CD4-positive, alpha-beta T cell treated with Interleukin-2 at 100 ng/mL for 4 hours (primary cell): ENCODE data around the gene PRKCE.

Experiments used
- DNase-seq: peaks from one replicate; pipeline ENCODE4 v3.0.0-alpha.2; 2020; ENCODE audit warnings: low spot score

PRKCE gene

DNA sequence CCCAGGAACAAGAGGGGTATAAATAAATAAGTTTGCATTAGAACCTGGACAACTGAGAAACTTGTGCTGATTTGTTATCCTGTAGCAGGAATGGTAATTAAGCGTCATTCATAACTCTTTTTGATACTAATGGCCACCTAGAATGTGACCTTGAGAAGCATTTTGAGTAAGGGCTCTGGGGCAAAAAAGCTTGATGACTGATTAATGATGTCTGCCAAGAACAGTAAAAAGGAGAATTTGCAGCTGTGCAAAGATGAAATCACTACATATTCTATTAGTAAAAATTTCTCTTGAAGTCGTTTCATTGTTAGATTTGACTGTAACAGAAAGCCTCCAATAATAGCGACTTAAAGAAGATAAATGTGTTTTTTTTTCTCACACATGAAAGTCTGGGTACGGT is 157.7 kb downstream of the PRKCE start:
- DNase-seq: no peak

DNA sequence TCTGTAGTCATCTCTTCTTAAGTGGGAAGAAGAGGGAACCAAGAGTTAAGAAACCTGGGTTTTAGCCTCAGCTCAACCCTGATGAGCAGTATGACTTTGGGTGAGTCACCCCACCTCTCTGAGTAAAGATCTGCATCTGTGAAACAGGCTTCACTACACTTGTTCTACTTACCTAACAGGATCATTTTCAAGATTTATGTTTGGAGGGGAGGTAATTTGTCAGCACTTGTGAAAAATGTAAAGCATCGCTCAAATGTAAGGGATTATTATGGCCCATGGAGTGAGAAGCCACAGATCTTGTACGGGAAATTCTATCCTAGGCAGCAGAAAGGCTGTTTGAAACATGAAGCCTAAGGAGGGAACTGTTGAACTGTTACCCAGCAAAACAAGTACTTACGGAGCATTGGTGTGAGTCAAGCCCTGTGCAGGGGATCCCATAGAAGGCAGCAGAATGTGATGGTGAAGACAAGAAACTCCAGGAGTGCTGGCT is 160.6 kb downstream of the PRKCE start:
- DNase-seq: no peak

DNA sequence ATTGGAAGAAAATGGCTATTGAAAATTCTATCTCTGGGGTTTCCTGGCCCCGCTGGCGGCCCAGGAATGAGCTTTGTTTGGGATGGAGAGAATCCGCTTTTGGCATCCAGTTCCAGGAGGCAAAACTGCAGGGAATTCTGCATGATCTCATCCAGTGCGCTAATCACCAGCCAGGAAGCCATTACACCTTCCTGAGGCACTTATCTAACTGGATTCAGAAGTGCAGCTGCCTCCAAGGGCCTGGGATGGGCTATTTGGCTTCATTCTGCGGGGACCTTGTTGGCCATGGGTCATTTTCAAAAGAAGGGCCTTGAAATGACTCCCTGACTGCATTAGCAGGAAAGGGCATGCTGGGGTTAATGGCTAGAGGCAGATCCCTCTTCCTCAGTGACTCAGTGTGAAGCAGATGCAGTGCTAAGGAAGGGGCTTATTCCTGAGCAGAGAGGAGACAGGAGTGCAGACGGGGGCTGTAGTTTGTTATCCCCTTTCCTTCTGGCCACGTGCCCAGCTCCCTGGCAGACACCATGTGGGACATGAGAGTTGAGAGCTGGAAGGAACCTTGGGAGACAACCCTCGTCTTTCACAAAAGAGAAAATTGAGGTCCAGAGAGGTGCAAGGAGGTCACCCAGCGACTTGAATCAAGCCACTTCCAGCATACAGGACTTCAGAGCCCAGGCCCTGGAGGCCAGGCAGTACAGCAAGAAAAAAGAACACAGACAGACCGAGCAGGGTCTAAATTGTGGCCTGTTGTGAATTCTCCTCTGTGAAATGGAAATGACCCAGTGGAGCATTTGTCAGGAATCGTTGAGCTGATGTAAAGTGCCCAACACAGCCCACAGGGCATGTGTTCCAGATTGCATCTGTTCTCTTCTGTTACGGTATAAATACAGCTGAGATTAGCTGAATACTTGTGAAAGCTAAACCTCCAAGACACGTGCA is 161.8 kb downstream of the PRKCE start:
- no peak for DNase-seq

DNA sequence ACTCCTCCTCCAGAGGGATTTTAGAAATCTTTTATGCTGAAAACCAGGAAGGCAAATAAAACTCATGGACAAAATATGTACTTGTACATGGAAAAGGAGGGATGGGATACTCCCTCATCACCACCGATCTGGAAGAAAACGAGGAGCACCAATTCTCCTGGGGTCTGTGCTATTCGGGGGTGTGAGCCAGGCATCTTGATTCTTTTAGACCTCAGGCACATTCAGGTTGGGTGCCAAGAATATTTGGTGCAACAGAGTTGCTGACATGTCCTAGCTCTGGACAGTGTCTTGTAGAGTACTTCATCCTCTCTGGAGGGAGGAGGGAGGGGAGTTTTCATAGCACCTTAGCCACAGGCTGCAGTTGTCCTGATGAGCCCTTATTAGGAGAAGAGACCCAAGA is 163.0 kb downstream of the PRKCE start:
- no peak for DNase-seq

DNA sequence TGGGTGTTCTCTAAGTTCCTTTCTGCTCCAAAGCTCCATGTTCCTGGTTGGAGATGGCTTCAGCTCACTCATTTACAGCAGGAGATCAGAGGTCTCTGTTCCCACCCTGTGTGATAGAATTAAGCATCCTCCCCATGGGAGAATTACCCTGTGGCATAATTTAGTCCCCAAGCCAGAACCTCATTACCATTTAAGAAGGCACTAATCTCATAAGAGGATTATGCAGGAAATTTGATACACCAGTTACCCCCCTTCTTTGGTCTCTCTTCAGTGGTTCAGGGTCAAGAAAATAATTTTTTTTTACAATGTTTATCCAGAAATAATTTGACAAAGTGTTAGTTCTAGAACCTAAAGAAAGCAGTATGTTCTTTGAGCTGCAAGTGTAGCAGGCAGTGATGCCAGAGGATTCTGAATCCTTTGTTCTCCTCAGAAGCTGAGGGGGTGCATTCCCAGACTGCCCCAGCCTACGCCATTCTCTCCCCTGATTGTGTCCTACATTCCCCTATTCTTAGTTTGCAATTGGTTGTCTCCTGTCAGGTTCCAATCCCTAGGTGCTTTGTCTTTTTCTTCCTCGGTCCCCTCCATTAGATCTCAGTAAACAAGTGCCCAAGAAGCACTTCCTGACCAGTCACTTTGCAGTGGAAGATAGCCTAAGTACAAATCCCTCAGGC is 163.6 kb downstream of the PRKCE start:
- DNase-seq: no peak

DNA sequence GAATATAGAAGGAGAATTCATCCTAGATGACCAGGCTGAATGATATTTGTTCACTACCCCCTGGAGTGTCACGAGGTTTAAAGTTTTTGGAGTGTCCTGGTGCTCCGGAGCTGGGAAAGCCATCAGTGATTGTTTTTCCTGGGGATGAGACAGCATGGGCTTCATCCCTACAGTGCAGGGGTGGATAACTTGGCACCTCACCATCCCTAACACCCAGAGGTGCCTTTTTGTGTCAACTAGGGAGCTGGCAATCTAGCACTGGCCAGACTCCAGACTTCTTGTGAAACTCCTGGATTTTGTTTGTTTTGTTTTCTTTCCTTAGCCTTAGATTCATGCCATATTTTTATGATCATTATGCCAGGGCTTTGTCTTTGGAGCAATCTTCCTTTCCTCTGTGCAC is 164.8 kb downstream of the PRKCE start:
- DNase-seq: no peak

DNA sequence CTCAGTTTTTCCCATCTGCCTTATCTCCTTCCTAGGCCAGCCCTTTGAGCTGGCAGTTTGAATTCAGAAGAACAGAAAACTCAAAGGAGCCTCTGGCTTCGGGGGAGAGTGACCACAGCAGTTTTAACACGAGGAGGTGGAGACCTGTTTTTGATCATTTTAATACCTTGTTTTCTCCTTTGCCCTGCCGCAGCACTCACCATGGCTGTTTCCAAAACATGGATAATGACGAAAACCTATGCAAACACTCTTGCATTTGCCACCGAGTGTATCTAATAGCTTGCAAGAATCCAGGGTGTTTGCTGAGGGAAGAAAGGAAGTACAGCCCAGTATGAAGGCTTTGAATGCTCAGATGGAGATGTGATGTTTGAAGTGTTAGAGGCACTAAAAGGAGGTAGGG is 167.1 kb downstream of the PRKCE start:
- no peak for DNase-seq

DNA sequence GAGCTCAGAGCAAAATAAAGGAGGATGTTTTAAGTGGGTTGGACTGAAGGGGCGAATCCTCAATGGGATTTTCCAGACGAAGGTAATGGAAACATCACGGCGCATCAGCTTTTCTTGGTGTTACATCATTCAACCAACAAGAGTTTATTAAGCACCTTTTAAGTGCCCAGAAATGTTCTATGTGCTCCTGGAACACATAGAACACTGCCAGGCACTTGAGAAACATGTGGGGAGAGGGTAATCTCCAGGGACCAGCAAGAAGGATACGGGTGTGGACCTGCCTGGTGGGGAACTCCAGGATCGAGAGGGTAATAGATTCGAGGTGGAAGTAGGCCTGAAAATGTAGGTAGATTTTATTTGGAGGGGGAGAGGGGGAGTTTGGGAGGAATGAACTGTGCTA is 168.6 kb downstream of the PRKCE start:
- no peak for DNase-seq

DNA sequence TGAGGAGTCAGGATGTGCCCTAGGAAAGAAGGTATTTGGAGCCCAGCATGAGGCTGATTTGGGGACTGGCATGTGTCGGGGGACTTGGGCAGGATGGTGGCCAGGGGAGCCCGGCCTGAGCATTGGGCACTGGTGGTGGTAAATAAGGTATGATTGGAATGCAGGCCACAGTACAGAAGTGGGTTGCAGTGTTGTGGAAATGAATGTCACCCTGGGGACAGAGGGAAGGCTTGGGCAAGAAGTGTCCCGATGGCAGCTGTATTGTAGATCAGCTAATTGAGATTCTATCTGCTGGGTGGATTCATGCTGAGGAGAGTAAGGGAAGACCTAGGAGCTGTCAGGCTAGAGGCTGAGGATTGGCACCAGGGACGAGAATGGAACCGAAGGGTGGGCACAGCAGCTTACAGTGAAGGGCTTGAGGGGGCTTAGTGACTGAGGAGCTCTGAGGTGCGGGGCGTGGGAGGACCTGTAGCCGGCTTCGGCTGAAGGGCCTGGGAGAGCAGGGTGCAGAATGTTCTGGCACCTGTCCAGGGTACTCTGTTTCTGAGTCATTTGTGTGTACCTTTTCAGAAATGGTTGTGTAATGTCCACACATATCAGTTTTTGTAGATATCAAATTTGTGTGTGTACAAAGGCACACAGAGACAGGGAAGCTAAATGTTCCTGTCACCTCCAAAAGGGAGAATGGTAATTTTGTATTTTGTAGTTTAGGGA is 170.2 kb downstream of the PRKCE start:
- DNase-seq: no peak

DNA sequence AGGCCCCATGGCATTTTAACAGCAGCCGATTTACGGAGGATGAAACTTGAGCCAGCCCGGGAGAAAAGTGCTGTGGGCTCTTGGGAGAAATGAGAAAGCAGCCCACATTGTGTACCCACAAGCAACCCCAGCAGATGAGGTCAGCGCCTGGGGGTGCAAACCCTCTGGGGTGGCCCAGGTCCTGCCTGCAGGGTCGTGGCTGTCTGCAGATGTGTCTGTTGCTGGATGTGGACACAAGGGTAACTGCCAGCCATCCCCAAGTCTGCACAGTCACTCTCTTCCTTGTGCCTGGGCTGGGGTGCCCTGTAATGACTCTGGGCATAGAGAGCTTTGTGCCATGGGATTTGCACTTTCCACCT is 170.8 kb downstream of the PRKCE start:
- DNase-seq: no peak

DNA sequence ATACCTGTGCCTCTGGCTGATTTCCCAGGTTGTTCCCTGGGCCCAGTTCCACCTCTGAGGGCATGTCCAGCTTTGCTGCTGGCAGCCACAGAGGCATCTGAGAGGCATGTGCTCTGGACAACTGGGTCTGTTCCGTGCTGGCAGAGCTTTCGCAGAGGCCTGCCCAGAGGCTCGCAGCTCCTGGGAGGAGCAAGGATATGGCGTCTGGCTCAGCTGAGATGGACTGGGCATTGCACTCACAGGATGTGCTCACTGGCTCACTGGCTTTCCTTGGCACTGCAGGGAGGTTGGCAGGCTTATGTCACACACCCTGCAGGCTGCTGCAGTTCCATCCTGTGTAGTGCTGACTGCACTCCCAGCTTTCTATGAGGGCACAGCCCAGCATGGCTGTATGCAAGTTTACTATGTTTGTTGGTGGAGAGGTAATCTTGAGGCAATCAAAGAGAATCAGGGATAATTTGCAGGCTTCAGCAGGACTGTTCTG is 172.3 kb downstream of the PRKCE start:
- DNase-seq: no peak

DNA sequence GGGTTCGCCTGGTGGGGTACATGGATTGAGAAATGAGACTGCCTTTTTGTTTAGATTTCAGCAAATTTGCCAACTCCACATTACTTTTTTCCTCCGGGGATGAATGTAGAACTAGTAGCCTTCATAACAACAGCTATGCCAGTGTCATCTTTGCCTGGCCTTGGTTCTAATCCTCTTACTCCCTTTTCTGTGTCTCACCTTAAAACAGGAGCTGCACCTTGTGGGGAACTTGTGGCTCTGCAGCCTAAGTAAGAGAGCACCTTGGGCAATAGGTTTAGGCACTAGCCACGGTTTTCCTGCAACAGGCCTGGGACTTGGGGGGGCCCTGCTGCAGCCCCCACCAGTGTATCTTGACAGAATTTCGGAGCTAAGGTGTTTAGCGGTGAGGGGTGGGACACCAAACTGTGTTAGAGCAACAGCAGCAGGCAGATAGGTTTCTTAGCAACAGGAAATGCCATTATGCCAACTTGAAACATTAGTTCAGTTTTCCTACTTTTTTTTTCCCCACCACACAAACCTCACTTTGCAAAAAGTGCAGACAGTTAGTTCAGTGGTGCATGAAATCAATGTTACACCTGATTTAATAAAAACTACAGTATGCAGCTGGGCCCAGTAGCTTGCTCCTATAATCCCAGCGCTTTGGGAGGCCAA is 173.7 kb downstream of the PRKCE start:
- DNase-seq: no peak

DNA sequence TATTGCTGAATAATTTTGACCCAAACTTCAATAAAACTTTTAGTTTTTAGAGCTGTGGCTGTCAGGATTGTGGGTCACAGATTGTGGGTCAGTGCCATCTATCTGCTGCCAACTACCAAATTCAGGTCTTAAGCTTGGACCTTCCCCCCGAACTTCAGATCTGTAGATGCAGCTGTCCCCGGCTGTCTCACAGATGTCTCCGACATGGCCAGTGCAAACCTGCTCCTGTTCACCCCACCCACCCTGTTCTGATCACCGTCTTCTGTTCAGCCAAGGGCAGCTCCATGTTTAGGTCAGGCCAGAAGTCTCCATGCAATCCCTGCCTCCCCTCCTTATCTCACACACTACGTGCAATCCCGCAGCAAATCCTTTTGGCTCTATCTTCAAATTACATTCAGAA is 175.0 kb downstream of the PRKCE start:
- DNase-seq: no peak

DNA sequence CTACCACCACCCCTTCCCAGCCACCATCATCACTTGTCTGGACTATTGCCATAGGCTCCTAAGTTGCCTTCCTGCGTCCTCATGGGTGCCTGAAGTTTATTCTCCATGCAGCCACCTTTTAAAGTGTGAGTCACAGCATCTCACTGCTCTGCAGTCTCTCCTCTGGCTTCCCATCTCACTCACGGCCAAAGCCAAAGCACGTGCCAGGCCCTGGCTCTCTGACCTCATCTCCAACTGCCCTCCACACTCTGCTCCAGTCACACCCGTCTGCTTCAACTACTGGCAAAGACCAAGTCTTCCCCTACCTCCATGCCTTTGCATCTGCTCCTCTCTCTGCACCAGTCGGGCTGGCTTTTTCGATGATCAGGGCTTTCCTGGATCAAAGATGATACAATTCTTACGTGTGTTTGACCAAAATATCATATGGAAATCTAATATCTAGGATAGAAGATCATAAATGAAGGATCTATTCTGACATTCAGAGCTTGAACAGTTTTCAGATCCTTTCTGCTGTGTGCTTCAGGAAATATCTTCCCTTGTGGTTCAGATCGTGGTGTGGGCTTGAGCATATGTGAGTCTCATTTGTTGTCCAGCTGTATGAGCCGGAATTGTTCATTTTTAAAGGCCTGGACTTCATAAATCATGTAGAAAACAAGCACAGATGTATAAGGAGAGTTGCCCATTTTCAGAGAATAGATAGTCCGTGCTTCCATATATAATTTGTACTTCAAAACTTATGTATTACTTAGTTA is 175.6 kb downstream of the PRKCE start:
- DNase-seq: no peak

DNA sequence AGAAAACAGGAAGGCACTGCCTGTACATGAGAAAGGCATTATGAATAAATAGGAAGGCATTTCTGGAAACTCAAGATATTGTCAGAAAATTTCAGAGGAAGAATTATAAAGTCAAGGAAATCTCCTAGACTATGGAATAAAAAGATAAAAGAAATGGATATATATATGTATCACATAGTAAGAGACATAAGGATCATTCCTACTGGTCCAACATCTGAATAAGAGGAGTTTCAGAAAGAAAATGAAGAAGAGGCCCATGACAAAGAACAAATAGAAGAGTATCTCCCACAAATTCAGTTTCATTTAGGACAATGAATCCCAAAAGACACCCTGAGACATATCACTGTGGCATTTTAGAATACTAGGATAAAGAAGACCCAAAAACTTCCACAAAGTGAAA is 178.8 kb downstream of the PRKCE start:
- DNase-seq: no peak

DNA sequence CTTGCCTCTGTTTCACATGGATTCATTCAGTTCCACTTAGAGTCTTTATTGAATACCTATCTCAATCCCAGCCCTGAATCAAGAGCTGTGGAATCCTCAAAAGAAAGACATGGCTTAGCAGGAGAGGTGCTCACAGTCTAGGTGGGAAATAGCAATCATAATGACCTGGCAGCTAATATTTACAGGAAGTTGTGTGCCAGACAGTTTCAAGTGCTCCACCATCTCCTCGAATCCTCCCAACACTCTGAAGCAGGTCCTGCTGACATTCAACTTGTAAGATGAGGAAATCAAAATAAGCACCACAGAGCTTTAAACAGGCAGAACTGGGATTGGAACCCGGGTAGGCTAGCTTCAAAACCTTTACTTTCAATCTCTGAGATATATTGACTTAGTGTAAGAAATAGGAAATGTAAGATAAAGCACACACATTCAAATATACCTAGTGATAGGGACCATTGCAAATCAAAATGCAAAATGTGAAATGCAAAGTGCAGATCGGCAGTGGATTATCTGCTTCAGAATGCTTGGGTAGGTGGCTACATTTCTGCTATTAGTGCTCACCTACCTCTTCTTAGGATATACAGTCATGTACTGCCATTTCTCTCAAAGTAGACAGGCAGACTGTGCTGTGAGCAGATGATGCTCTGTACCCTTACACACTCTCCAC is 182.0 kb downstream of the PRKCE start:
- no peak for DNase-seq

DNA sequence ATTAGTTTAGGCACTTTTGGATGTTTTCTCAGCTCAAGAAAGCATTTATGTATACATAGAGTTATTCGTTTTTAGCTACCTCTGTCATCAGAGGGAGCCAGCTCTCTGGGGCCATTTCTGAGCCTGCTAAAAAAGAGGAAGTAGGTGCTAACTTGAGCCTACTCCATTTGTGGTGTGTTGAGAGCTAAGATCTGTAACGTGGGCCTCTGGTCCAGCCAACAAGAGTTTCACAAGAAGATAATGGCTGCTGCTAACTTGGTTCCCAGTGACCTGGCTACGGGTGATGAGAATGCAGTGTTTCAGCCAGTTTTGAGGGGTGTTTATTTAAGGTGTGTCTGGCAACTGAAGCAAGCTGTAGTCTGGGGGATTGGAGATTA is 182.5 kb downstream of the PRKCE start:
- no peak for DNase-seq

DNA sequence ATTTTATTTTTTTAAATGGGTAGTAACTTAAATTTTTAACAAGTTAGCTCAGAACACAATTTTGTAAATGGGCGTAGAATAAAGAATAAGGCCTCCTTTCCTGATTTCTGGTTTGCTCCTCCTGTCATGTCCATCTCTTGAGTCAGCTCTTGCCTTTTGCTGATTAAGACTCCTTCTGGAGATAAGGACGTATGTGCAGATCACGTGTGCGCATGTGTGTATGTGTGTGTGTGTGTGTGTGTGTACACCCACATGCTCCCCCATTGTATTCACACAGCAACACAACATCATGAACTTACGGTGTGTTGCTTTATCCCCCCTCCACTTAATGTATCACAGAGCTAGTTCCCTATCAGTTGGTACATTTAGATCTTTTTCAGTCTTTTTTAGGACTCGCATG is 182.9 kb downstream of the PRKCE start:
- no peak for DNase-seq

DNA sequence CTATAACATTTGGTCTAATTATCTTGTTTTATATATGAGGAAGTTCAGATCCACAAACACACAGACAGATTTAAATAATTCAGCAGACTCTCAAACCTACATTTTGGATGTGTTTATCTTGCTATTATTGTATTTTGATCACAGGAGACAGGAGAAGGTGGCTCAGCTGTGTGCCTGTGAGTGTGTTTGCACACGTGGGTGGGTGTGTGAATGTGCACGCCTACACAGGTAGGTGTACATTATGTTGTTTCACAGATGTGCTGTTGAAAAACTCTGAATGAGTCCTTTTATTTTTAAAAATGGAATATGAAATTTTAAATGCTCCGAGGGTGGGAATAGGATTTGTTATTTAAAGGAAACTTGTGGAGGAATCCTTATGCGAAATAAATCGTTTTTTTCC is 183.4 kb downstream of the PRKCE start:
- no peak for DNase-seq

DNA sequence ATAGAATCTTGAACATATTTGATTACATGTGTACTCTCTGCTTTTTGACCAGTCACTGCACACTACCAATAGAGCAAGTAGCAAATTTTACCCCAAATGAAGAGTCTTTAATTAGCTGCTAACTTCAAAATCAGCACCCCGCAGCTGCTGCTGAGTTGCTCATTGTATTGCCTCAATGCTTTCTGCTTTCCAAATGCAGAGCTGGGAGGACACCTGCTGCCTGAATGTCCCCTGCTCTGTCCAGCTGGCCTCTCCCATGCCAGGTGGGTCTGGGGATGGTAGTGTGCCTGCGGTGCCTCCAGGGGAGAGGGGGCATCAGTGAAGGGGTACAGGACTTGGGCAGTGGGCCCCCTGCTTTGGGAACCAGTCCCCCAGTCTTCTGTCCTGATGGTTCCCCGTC is 184.8 kb downstream of the PRKCE start:
- no peak for DNase-seq

DNA sequence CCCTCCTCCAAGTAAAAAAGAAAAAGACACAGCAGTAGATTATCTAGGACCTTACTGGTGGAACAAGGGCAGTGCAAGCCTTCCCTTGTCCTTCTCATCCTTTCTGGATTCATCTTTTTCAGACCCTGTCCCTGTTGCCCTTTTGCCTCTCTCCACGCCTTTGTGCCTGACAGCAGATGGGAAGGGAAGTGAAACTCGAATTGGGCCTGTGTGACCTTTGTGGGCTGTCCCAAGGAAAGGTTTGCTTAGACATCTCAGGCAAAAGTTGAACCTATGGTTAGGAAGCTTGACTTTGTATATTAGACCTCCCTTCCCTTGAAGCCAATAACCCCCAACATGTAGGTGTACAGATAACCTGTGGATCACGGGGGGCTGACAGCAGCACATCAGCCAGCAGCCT is 185.3 kb downstream of the PRKCE start:
- DNase-seq: no peak
